HepG2 (cell line): ENCODE measurements around the gene ELMOD1. TPM values are rescaled to one million over a fixed set of nuclear protein-coding genes. Genes with fewer than 3 reads are reported as not detected.

Experiments
- BORCS8-MEF2B ChIP-seq: sonication (generic); formaldehyde crosslinking; IDR thresholded peaks from 2 replicates; pipeline ENCODE4 v1.8.0; 2022; ENCODE audit warnings: mild to moderate bottlenecking, missing genetic modification reagents
- JUN ChIP-seq: sonication (generic); formaldehyde crosslinking; IDR thresholded peaks from 2 replicates; pipeline ENCODE4 v1.4.0; 2020; ENCODE audit warnings: mild to moderate bottlenecking, missing genetic modification reagents
- MATR3 ChIP-seq: sonication (generic); formaldehyde crosslinking; IDR thresholded peaks from 2 replicates; pipeline ENCODE4 v1.4.0; 2020; ENCODE audit warnings: missing genetic modification reagents
- MIXL1 ChIP-seq: IDR thresholded peaks from 2 replicates; pipeline ENCODE4 v1.6.1; 2016
- MZF1 ChIP-seq: sonication (generic); formaldehyde crosslinking; IDR thresholded peaks from 2 replicates; pipeline ENCODE4 v1.8.1; 2023; ENCODE audit warnings: mild to moderate bottlenecking, missing genetic modification reagents, borderline replicate concordance
- NR2F1 ChIP-seq, 2 experiments: fragments of 450-650 bp in 1 of 2; formaldehyde crosslinking in 1 of 2; IDR thresholded peaks; 2 replicates each; pipeline versions ENCODE4 v1.5.0 to v1.6.1; 2016 to 2020; ENCODE audit warnings: mild to moderate bottlenecking in 1 of 2, missing compliant biosample characterization in 1 of 2, missing genetic modification reagents in 1 of 2, moderate library complexity in 1 of 2
- REXO4 ChIP-seq: sonication (generic); formaldehyde crosslinking; IDR thresholded peaks from 2 replicates; pipeline ENCODE4 v1.8.0; 2022; ENCODE audit warnings: missing genetic modification reagents, mild to moderate bottlenecking, borderline replicate concordance
- SMC3 ChIP-seq: IDR thresholded peaks from 2 replicates; pipeline ENCODE4 v1.6.1; 2011; ENCODE audit warnings: low read length, improper control_type of control experiment
- SNRNP70 ChIP-seq: fragments of 200-400 bp; formaldehyde crosslinking; IDR thresholded peaks from 2 replicates; pipeline ENCODE4 v1.6.1; 2017; ENCODE audit warnings: mild to moderate bottlenecking, low read depth, low read length, moderate library complexity
- SSRP1 ChIP-seq: IDR thresholded peaks from 2 replicates; pipeline ENCODE4 v1.6.1; 2016; ENCODE audit warnings: control low read depth
- STAG1 ChIP-seq: sonication (generic); formaldehyde crosslinking; IDR thresholded peaks from 2 replicates; pipeline ENCODE4 v1.4.0; 2020; ENCODE audit warnings: missing genetic modification reagents
- SYNCRIP ChIP-seq: fragments of 200-400 bp; formaldehyde crosslinking; IDR thresholded peaks from 2 replicates; pipeline ENCODE4 v1.6.1; 2018; ENCODE audit warnings: mild to moderate bottlenecking, low read depth, low read length; ENCODE audit not compliant: insufficient read depth
- TAF1 ChIP-seq: sonication (generic); formaldehyde crosslinking; IDR thresholded peaks from 2 replicates; pipeline ENCODE4 v1.4.0; 2020; ENCODE audit warnings: missing genetic modification reagents
- ZNF550 ChIP-seq: sonication (generic); formaldehyde crosslinking; IDR thresholded peaks from 2 replicates; pipeline ENCODE4 v1.4.0; 2020; ENCODE audit warnings: mild to moderate bottlenecking, missing genetic modification reagents, borderline replicate concordance
- ZNF749 ChIP-seq: sonication (generic); formaldehyde crosslinking; IDR thresholded peaks from 2 replicates; pipeline ENCODE4 v1.8.0; 2022; ENCODE audit warnings: mild to moderate bottlenecking, missing genetic modification reagents, moderate library complexity, borderline replicate concordance
- polyA plus RNA-seq, 8 experiments: library from polyadenylated mRNA; depleted of rRNA in 3 of 8; stranded (reverse) in 7 of 8; unstranded in 1 of 8; fragments of >200 nt; fragmentation: Illumina TruSeq in 4 of 8; extraction: Trizol in 4 of 8; gene quantifications; 2 replicates each; pipeline versions ENCODE4 v1.2.1 to v1.2.3, GENCODE V29; 2011 to 2016; ENCODE audit warnings: low read depth in 4 of 8, missing spikeins in 1 of 8, mixed read lengths in 1 of 8; ENCODE audit not compliant: insufficient read depth in 1 of 8
- total RNA-seq, 5 experiments: library from RNA; depleted of rRNA; stranded (reverse); fragments of >200 nt; fragmentation: Illumina TruSeq; extraction: Trizol; gene quantifications; 2 replicates each; pipeline ENCODE4 v1.2.3, GENCODE V29; 2016; ENCODE audit warnings: low read depth in 1 of 5
- TF ChIP-seq, protein P1 (sequence below): sonication (generic); formaldehyde crosslinking; IDR thresholded peaks from 2 replicates; pipeline ENCODE4 v1.4.0; 2020; ENCODE audit warnings: missing genetic modification reagents
- TF ChIP-seq, protein P2 (sequence below): IDR thresholded peaks from 2 replicates; pipeline ENCODE4 v1.6.1; 2012; ENCODE audit warnings: inconsistent platforms
- TF ChIP-seq, protein P3 (sequence below): sonication (generic); formaldehyde crosslinking; IDR thresholded peaks from 2 replicates; pipeline ENCODE4 v1.4.0; 2020; ENCODE audit warnings: mild to moderate bottlenecking, missing genetic modification reagents
- TF ChIP-seq, protein P4 (sequence below): sonication (generic); formaldehyde crosslinking; IDR thresholded peaks from 2 replicates; pipeline ENCODE4 v1.5.0; 2020; ENCODE audit warnings: missing genetic modification reagents, mild to moderate bottlenecking, borderline replicate concordance
- TF ChIP-seq, protein P5 (sequence below): IDR thresholded peaks from 2 replicates; pipeline ENCODE4 v1.6.1; 2016; ENCODE audit warnings: mild to moderate bottlenecking
- TF ChIP-seq, protein P6 (sequence below): sonication (generic); formaldehyde crosslinking; IDR thresholded peaks from 2 replicates; pipeline ENCODE4 v1.8.1; 2023; ENCODE audit warnings: mild to moderate bottlenecking, missing genetic modification reagents, borderline replicate concordance
- TF ChIP-seq, protein P7 (sequence below): sonication (generic); formaldehyde crosslinking; IDR thresholded peaks from 2 replicates; pipeline ENCODE4 v1.4.0; 2020; ENCODE audit warnings: missing genetic modification reagents

The ELMOD1 gene
- total and polyA plus RNA-seq, 2 of the 13 experiments (the other 11 are each of a cell fraction or from before 2014, with no cell fraction given): not detected

DNA sequence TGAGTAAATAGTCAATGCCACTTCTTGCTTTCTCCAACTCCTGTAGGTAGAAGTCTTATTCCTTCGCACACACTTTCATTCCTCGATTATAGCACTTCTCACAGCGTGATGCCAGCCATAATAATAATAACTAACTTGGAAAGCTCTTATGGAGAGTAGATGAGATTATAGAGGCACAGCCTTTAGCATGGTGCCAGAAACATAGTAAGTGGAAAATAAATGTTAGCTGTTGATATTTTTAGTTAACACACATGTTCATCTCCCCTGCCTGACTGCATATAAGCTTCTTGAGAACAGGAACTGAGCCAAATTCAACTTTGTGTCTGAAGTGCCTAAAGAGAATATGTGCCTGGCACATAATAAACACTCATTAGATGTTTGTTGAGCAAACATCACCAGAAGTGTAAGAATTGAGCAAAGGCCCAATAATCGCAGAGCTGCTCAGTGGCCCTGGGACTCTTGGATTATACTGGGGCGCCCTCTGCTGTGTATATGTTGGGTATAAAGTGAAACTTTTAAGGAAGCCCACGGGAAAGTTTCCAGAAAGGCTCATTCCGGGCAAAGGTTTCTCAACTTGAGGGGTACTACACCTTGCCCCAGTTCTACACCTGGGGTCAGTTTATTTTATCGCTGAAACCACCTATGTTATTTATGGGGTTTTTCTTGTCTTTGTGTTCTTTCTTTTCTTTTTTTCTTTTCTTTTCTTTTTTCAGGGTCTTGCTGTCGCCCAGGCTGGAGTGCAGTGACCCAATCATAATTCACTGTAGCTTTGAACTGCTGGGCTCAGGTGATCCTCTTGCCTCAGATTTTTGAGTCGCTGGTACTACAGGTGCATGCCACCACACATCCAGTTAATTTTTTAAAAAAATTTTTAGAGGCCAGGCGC is 98.6 kb downstream of the ELMOD1 start (continued):
- TF ChIP-seq, protein P1, sequence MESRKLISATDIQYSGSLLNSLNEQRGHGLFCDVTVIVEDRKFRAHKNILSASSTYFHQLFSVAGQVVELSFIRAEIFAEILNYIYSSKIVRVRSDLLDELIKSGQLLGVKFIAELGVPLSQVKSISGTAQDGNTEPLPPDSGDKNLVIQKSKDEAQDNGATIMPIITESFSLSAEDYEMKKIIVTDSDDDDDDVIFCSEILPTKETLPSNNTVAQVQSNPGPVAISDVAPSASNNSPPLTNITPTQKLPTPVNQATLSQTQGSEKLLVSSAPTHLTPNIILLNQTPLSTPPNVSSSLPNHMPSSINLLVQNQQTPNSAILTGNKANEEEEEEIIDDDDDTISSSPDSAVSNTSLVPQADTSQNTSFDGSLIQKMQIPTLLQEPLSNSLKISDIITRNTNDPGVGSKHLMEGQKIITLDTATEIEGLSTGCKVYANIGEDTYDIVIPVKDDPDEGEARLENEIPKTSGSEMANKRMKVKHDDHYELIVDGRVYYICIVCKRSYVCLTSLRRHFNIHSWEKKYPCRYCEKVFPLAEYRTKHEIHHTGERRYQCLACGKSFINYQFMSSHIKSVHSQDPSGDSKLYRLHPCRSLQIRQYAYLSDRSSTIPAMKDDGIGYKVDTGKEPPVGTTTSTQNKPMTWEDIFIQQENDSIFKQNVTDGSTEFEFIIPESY: no peak
- TF ChIP-seq MATR3 (no peak), MZF1 (CRISPR knock-in tag) (no peak), BORCS8-MEF2B (CRISPR knock-in tag) (no peak), REXO4 (CRISPR knock-in tag) (no peak), SYNCRIP (no peak), ZNF749 (CRISPR knock-in tag) (no peak), MIXL1 (0 out of 2 replicates have a peak, but pooled peaks have one; percentile 39), SSRP1 (CRISPR knock-in tag) (no peak), NR2F1 (CRISPR knock-in tag; IDR thresholded peaks at IDR 0.05) (no peak), ZNF550 (CRISPR knock-in tag) (no peak), STAG1 (CRISPR knock-in tag) (peak; percentile 83), TAF1 (CRISPR knock-in tag) (no peak), SNRNP70 (no peak), SMC3 (peak; percentile 87), JUN (no peak)
- TF ChIP-seq, protein P2, sequence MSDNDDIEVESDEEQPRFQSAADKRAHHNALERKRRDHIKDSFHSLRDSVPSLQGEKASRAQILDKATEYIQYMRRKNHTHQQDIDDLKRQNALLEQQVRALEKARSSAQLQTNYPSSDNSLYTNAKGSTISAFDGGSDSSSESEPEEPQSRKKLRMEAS: no peak
- TF ChIP-seq, protein P3, sequence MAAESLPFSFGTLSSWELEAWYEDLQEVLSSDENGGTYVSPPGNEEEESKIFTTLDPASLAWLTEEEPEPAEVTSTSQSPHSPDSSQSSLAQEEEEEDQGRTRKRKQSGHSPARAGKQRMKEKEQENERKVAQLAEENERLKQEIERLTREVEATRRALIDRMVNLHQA (CRISPR knock-in tag): no peak
- TF ChIP-seq, protein P4, sequence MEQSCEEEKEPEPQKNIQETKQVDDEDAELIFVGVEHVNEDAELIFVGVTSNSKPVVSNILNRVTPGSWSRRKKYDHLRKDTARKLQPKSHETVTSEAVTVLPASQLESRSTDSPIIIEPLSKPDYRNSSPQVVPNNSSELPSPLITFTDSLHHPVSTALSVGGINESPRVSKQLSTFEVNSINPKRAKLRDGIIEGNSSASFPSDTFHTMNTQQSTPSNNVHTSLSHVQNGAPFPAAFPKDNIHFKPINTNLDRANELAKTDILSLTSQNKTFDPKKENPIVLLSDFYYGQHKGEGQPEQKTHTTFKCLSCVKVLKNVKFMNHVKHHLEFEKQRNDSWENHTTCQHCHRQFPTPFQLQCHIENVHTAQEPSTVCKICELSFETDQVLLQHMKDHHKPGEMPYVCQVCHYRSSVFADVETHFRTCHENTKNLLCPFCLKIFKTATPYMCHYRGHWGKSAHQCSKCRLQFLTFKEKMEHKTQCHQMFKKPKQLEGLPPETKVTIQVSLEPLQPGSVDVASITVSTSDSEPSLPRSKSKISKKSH (CRISPR knock-in tag): no peak
- TF ChIP-seq, protein P5, sequence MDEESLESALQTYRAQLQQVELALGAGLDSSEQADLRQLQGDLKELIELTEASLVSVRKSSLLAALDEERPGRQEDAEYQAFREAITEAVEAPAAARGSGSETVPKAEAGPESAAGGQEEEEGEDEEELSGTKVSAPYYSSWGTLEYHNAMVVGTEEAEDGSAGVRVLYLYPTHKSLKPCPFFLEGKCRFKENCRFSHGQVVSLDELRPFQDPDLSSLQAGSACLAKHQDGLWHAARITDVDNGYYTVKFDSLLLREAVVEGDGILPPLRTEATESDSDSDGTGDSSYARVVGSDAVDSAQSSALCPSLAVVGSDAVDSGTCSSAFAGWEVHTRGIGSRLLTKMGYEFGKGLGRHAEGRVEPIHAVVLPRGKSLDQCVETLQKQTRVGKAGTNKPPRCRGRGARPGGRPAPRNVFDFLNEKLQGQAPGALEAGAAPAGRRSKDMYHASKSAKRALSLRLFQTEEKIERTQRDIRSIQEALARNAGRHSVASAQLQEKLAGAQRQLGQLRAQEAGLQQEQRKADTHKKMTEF (CRISPR knock-in tag): peak; percentile 28; the same call in 1 of the 2 replicates
- TF ChIP-seq, protein P6, sequence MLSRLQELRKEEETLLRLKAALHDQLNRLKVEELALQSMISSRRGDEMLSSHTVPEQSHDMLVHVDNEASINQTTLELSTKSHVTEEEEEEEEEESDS (CRISPR knock-in tag): no peak
- TF ChIP-seq, protein P7, sequence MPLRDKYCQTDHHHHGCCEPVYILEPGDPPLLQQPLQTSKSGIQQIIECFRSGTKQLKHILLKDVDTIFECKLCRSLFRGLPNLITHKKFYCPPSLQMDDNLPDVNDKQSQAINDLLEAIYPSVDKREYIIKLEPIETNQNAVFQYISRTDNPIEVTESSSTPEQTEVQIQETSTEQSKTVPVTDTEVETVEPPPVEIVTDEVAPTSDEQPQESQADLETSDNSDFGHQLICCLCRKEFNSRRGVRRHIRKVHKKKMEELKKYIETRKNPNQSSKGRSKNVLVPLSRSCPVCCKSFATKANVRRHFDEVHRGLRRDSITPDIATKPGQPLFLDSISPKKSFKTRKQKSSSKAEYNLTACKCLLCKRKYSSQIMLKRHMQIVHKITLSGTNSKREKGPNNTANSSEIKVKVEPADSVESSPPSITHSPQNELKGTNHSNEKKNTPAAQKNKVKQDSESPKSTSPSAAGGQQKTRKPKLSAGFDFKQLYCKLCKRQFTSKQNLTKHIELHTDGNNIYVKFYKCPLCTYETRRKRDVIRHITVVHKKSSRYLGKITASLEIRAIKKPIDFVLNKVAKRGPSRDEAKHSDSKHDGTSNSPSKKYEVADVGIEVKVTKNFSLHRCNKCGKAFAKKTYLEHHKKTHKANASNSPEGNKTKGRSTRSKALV (CRISPR knock-in tag): no peak
